ENCODE data around the gene MARCKSL1.

Gene MARCKSL1, protein sequence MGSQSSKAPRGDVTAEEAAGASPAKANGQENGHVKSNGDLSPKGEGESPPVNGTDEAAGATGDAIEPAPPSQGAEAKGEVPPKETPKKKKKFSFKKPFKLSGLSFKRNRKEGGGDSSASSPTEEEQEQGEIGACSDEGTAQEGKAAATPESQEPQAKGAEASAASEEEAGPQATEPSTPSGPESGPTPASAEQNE

DNA sequence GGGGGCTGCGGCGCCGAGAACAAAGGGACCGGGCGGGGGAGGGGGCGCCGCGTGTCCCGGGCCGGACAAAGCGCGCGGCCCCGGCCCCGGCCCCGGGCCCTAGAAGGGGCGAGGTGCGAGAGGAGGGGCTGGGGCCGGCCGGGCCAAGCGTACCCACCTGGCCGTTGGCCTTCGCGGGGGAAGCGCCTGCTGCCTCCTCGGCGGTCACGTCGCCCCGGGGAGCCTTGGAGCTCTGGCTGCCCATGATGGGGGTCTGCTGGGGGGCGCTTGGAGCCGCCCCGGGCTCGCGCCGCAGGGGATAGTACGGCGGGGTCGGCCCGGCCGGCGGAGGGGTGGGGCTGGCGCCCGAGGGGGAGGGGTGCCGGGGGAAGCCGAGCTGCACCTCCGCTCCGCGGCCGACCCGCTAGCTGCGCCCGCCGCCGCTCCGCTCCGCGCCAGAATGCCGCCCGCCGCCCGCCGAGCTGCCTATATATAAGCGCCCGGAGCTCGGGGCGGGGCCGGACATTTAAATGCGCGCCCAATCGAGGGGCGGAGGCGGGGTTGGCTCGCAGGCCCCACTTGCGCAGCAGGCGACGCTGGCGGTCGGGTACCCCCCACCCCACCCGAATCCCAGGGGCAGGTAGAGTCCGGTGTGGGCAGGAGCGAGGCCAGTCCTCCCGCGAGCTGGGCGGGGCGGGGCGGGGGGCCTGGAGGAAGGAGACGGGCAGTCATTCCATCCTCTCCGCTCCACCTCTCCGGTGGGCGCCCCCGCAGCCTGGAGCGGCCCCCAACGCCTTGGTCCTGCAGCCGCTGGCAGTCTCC is at the start of gene MARCKSL1:
Gene MARCKSL1 (minus strand): TSS at position 444 of the 801 bp plus-strand sequence. CDS start 200 bp downstream, at position 244.
- Histone ChIP-seq H3K9me3 (ENCODE audit: severe bottlenecking) (no peaks in the 10 kb centered on the region), H3K27ac (ENCODE audit: poor library complexity, severe bottlenecking) (peak within 1 kb of the TSS; percentile 39), H3K36me3 (ENCODE audit: low read depth) (peaks cover 8% of the 10 kb centered on the region), H3K27me3 (ENCODE audit: insufficient read depth, poor library complexity, severe bottlenecking) (no peaks in the 10 kb centered on the region), H3K4me1 (ENCODE audit: insufficient read depth, poor library complexity, severe bottlenecking) (peaks cover 5% of the 10 kb centered on the region), H3K4me3 (ENCODE audit: severe bottlenecking) (peak within 1 kb of the TSS; percentile 75)
- DNase-seq (ENCODE audit: low spot score), result no peak
- TF ChIP-seq, protein P1, sequence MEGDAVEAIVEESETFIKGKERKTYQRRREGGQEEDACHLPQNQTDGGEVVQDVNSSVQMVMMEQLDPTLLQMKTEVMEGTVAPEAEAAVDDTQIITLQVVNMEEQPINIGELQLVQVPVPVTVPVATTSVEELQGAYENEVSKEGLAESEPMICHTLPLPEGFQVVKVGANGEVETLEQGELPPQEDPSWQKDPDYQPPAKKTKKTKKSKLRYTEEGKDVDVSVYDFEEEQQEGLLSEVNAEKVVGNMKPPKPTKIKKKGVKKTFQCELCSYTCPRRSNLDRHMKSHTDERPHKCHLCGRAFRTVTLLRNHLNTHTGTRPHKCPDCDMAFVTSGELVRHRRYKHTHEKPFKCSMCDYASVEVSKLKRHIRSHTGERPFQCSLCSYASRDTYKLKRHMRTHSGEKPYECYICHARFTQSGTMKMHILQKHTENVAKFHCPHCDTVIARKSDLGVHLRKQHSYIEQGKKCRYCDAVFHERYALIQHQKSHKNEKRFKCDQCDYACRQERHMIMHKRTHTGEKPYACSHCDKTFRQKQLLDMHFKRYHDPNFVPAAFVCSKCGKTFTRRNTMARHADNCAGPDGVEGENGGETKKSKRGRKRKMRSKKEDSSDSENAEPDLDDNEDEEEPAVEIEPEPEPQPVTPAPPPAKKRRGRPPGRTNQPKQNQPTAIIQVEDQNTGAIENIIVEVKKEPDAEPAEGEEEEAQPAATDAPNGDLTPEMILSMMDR (IDR thresholded peaks at IDR 0.05; ENCODE audit: poor library complexity, severe bottlenecking), result no peak
- ATAC-seq (ENCODE audit: low read depth), result peak; percentile 54

DNA sequence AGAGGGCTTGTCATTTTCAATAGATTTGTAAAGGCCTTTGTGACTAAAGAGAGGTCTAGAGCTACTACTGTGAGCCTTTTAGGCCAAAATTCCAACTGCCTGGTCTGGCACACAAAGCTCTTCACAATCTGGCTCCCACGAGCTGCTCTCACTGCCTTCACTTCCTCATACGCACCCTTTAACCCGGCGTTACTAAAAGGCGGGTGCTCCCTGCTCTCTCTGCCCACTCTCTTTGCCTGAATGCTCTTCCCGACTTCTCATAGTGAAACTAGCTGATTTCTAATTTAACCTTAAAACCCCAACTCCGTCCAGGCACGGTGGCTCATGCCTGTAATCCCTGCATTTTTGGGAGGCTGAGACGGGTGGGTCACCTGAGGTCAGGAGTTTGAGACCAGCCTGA is 44.0 kb upstream of the MARCKSL1 start:
- DNase-seq (ENCODE audit: low spot score) (no peak), ATAC-seq (ENCODE audit: low read depth) (no peak)
- Histone ChIP-seq H3K27me3 (ENCODE audit: insufficient read depth, poor library complexity, severe bottlenecking) (no peaks in the 10 kb centered on the region), H3K4me3 (ENCODE audit: severe bottlenecking) (no peak overlapping the region), H3K27ac (ENCODE audit: poor library complexity, severe bottlenecking) (no peak overlapping the region), H3K36me3 (ENCODE audit: low read depth) (peaks cover 58% of the 10 kb centered on the region), H3K4me1 (ENCODE audit: insufficient read depth, poor library complexity, severe bottlenecking) (no peaks in the 10 kb centered on the region), H3K9me3 (ENCODE audit: severe bottlenecking) (no peaks in the 10 kb centered on the region)
- TF ChIP-seq, protein P1 (IDR thresholded peaks at IDR 0.05; ENCODE audit: poor library complexity, severe bottlenecking), result no peak

DNA sequence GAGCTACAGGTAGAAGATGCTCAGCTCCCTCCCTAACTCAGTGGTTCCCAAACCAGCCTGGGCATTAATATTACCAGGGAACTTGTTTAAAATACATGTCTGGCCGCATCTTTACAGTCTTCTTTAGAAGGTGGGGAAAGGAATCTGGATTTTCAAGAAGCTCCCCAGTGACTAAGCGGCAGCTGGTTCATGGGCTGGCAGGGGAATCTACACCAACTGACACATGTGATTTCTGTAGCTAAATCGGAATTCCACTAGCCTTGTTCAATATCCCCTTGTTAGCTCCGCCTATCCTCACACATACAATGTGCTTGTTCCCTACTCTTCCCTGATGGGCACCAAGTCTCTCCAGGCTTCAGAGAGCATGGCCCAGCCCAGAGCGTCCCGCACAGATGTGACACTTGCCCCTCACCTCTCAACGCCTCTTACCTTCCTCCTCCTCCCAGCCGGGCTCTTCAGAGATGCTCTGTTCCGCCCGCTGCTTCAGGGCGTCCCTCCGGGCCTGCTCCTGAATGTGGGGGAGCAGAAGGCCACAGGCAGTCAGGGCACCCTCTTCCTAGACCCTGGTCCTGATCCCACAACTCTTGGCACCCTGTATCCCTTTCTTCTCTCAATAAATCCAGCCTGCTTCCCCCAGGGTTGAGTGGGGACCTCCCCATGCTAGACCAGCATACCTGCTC is 41.6 kb upstream of the MARCKSL1 start:
- no peak for ATAC-seq (ENCODE audit: low read depth)
- no peaks in the 10 kb centered on the region for H3K27me3 ChIP-seq (ENCODE audit: insufficient read depth, poor library complexity, severe bottlenecking)
- no peak for DNase-seq (ENCODE audit: low spot score)
- H3K4me1 ChIP-seq (ENCODE audit: insufficient read depth, poor library complexity, severe bottlenecking), result no peaks in the 10 kb centered on the region
- TF ChIP-seq, protein P1 (IDR thresholded peaks at IDR 0.05; ENCODE audit: poor library complexity, severe bottlenecking), result no peak
- H3K9me3 ChIP-seq (ENCODE audit: severe bottlenecking), result no peaks in the 10 kb centered on the region
- H3K27ac ChIP-seq (ENCODE audit: poor library complexity, severe bottlenecking), result no peak overlapping the region
- peaks cover 51% of the 10 kb centered on the region for H3K36me3 ChIP-seq (ENCODE audit: low read depth)
- H3K4me3 ChIP-seq (ENCODE audit: severe bottlenecking), result no peak overlapping the region

DNA sequence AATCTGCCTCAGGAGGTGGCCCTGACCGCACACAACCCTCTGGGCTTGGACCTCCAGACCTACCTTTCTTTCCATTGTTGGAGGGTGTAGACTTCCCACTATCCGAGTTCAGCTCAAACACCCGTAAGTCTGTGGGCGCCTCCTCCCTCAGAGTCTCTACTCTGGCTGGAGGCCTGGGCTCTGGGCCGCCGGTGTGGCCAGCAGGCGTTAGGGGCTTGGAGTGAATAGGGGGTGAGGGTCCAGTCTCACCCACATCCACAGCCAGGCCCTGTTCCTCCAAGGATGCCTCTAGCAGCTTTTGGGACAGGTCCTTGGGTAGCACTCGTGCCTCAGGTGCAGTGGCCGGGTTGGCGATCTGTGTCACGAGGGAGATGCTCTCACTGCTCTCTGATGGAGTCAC is 40.2 kb upstream of the MARCKSL1 start:
- ATAC-seq (ENCODE audit: low read depth) (no peak), DNase-seq (ENCODE audit: low spot score) (no peak)
- Histone ChIP-seq H3K4me1 (ENCODE audit: insufficient read depth, poor library complexity, severe bottlenecking) (no peaks in the 10 kb centered on the region), H3K27ac (ENCODE audit: poor library complexity, severe bottlenecking) (no peak overlapping the region), H3K27me3 (ENCODE audit: insufficient read depth, poor library complexity, severe bottlenecking) (no peaks in the 10 kb centered on the region), H3K36me3 (ENCODE audit: low read depth) (peaks cover 51% of the 10 kb centered on the region), H3K4me3 (ENCODE audit: severe bottlenecking) (no peak overlapping the region), H3K9me3 (ENCODE audit: severe bottlenecking) (no peaks in the 10 kb centered on the region)
- TF ChIP-seq, protein P1 (IDR thresholded peaks at IDR 0.05; ENCODE audit: poor library complexity, severe bottlenecking), result no peak
